Measurements from ENCODE around the gene CRK. TPM values are rescaled to one million over a fixed set of nuclear protein-coding genes. Genes with fewer than 3 reads are reported as not detected.

CRK gene
- total and polyA plus RNA-seq, 9 donors, result 31.7 to 60.6 (median 43.3) TPM

DNA sequence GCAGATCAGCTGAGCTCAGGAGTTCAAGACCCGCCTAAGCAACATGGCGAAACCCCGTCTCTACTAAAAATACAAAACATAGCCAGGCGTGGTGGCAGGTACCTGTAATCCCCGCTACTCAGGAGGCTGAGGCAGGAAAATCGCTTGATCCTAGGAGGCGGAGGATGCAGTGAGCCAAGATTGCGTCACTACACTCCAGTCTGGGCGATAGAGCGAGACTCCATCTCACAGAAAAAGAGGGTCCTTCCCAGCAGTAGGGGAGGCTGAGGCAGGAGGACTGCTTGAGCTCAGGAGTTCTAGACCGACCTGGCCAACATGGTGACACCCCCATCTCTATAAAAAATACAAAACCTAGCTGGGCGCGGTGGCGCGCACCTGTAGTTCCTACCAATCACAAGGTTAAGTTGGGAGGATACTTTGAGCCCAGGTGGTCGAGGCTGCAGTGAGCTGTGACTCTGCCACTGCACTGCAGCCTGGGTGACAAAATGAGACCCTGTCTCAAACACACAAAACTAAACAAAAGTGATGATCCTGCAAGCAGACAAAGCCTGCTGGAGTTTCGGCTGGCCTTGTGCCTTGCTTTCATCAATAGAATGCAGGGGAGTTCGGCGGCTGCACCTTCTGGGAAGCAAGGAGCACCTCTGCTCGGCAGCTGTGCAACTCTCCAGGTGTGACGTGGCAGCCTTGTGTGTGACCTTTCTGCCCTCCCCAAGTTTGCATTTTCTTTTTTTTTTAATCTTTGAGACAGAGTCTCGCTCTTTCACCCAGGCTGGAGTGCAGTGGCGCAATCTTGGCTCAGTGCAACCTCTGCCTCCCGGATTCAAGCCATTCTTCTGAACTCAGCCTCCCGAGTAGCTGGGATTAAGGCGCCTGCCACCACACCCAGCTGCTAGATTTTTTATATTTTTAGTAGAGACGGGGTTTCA lies 43.6 kb downstream of the CRK start:
- DNase-seq, result no peak
- Histone ChIP-seq H3K27ac (no peak overlapping the region), H3K4me1 (ENCODE audit: insufficient read depth) (peaks cover 3% of the 10 kb centered on the region), H3K27me3 (no peaks in the 10 kb centered on the region), H3K36me3 (no peaks in the 10 kb centered on the region), H3K4me3 (no peak overlapping the region), H3K9me3 (no peaks in the 10 kb centered on the region)
- TF ChIP-seq EP300 (IDR thresholded peaks at IDR 0.05) (no peak), POLR2A (IDR thresholded peaks at IDR 0.05) (no peak)
- TF ChIP-seq, protein P1, sequence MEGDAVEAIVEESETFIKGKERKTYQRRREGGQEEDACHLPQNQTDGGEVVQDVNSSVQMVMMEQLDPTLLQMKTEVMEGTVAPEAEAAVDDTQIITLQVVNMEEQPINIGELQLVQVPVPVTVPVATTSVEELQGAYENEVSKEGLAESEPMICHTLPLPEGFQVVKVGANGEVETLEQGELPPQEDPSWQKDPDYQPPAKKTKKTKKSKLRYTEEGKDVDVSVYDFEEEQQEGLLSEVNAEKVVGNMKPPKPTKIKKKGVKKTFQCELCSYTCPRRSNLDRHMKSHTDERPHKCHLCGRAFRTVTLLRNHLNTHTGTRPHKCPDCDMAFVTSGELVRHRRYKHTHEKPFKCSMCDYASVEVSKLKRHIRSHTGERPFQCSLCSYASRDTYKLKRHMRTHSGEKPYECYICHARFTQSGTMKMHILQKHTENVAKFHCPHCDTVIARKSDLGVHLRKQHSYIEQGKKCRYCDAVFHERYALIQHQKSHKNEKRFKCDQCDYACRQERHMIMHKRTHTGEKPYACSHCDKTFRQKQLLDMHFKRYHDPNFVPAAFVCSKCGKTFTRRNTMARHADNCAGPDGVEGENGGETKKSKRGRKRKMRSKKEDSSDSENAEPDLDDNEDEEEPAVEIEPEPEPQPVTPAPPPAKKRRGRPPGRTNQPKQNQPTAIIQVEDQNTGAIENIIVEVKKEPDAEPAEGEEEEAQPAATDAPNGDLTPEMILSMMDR (IDR thresholded peaks at IDR 0.05), result no peak
- intact Hi-C loops (cut with DNase I), result no loop called here
- WGBS, 3 donors, result 60 to 69% (median 61%) methylated on average over 26 to 27 of the region's 27 CpGs

DNA sequence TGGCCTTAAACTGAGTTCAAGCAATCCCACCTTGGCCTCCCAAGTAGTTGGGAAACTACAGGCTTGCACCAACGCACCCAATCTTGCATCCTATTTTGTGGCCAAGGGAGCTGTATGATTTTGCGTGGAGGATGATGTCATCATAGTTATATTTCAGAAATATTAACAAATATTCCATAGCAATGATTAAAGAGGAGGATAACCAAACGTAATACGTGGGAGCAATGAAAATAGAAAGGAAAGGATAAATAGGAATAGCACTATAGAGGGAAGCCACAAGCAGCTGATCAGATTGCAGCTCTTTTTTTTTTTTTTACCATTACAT lies 53.8 kb downstream of the CRK start:
- intact Hi-C loops (cut with DNase I), result loop anchor here in 1 of 4 donors (10.0 kb wide), 1 partner anchor 53 kb away; the partner anchor contains the start of gene CRK
- WGBS, 3 donors, result 94 to 96% (median 94%) methylated on average over 4 of the region's 4 CpGs
- DNase-seq, result no peak
- Histone ChIP-seq H3K27ac (no peak overlapping the region), H3K36me3 (no peaks in the 10 kb centered on the region), H3K4me1 (ENCODE audit: insufficient read depth) (peaks cover 8% of the 10 kb centered on the region), H3K4me3 (no peak overlapping the region), H3K9me3 (no peaks in the 10 kb centered on the region), H3K27me3 (no peaks in the 10 kb centered on the region)
- TF ChIP-seq POLR2A (IDR thresholded peaks at IDR 0.05) (no peak), EP300 (IDR thresholded peaks at IDR 0.05) (no peak)
- TF ChIP-seq, protein P1 (IDR thresholded peaks at IDR 0.05), result no peak

DNA sequence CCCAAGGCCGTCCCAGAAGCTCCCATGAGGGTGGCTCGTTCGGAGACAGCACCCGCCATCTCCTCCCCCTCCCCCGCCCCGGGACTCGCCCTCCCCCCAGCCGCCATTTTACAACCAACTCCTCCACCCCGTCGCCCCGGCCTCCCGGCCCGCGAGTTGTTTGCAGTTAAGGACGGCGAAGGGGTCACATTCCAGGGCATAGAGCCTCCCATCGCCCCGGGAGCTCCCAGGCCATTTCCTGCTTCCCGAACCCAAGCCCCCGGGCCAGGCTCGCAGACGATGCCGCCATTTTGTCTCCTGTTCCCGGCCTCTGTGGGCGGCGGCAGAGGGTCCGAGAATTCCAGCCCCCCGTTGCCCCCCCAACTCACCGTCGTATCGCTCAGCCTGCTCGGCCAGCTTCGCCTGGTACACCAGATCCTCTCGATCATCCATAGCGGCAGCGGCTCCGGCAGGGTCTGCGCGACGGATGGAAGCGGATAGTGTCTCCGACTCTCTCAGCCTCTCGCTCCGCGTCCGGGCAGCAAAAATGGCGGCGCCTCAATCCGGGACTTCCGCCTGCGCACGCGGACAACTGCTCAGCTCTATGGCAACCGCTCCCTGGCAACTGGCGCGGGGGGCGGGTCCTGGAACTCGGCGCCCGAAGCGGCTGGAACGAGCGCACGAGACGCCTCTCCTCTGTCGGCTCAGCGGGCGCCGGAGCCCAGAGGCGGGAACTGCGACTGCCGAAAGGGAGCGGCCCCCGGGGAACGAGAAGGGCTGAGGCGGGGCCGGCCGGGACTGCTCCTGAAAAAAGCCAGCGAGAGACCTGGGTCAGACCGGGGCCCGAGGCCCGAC lies 56.1 kb downstream of the CRK start, which contains the start of gene YWHAE:
YWHAE (minus strand) TSS at position 544 of the 834 bp plus-strand sequence; CDS start at position 432, 112 bp downstream.
- DNase-seq, result peak; percentile 97 to 99 (median 98)
- intact Hi-C loops (cut with DNase I), result loop anchor here in 1 of 4 donors (10.0 kb wide), 1 partner anchor 55 kb away; the partner anchor contains the start of gene CRK
- Histone ChIP-seq H3K4me1 (ENCODE audit: insufficient read depth) (peaks cover 15% of the 10 kb centered on the region), H3K9me3 (no peaks in the 10 kb centered on the region), H3K4me3 (peak within 1 kb of the TSS; percentile 69), H3K27me3 (no peaks in the 10 kb centered on the region), H3K27ac (peak within 1 kb of the TSS; percentile 93 to 95), H3K36me3 (no peaks in the 10 kb centered on the region)
- WGBS, 3 donors, result 0 to 1% (median 1%) methylated on average over 73 to 82 of the region's 82 CpGs
- TF ChIP-seq, protein P1 (IDR thresholded peaks at IDR 0.05), result peak in 2 of 3 donors; percentile 7 to 34
- TF ChIP-seq POLR2A (IDR thresholded peaks at IDR 0.05) (peak; percentile 99), EP300 (IDR thresholded peaks at IDR 0.05) (no peak)

DNA sequence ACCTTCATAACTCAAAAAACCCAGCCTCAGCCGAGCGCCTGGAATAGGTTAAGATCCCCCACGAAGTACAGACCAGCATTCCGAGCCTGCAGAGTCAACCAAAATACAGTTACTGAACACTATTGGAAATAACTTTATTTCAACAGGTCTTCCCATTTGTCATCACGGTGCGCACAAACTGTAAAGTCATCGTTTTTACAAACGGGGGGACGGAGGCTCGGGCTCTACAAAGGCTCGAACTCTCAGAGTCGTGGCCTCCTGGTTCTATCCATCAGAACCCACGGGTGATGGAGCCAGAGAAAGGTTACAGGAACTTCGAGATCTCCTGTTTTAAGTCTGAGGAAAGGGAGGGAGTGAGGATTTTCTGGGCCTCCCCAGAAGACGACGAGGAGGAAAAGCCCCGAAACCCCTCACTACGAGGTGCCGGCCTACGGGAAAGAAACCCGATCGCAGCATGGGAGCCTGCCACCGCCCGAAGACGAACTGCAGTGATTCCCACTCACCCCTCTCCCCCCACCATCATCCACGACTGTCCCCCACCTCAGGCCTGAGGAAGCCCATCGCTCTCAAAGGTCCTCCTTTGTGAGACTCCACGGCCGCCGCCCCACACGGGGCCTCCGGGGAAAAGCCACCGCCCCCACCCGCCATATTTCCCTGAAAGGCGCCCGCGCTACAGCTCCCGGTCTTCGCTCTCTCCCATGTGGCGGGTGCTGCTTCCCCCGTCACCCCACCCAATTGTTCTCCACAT lies 56.9 kb downstream of the CRK start:
- intact Hi-C loops (cut with DNase I), result no loop called here
- H3K9me3 ChIP-seq, result no peaks in the 10 kb centered on the region
- 0 to 1% (median 1%) methylated on average over 40 to 41 of the region's 41 CpGs for WGBS, 3 donors

More for the DNA sequence above, 56.9 kb downstream of the CRK start:
- peak in 1 of 5 donors; percentile 33 for DNase-seq
- Histone ChIP-seq H3K27ac (peak overlapping the region; percentile 93 to 95), H3K36me3 (no peaks in the 10 kb centered on the region), H3K4me1 (ENCODE audit: insufficient read depth) (peaks cover 16% of the 10 kb centered on the region), H3K4me3 (peak overlapping the region; percentile 69), H3K27me3 (no peaks in the 10 kb centered on the region)
- no peak for TF ChIP-seq POLR2A (IDR thresholded peaks at IDR 0.05)
- TF ChIP-seq, protein P1 (IDR thresholded peaks at IDR 0.05), result no peak
